Smooth muscle cell of the coronary artery (primary cell): ENCODE measurements around the gene P4HTM. TPM values are rescaled to one million over a fixed set of nuclear protein-coding genes. Genes with fewer than 3 reads are reported as not detected.

Experiments used
- total RNA-seq: library from RNA; depleted of rRNA; stranded (reverse); fragments of >200 nt; gene quantifications from 2 replicates; pipeline ENCODE4 v1.2.3, GENCODE V29; 2014; ENCODE audit warnings: low replicate concordance

The P4HTM gene
- 23.9 and 31.9 TPM in 2 replicates for total RNA-seq

DNA sequence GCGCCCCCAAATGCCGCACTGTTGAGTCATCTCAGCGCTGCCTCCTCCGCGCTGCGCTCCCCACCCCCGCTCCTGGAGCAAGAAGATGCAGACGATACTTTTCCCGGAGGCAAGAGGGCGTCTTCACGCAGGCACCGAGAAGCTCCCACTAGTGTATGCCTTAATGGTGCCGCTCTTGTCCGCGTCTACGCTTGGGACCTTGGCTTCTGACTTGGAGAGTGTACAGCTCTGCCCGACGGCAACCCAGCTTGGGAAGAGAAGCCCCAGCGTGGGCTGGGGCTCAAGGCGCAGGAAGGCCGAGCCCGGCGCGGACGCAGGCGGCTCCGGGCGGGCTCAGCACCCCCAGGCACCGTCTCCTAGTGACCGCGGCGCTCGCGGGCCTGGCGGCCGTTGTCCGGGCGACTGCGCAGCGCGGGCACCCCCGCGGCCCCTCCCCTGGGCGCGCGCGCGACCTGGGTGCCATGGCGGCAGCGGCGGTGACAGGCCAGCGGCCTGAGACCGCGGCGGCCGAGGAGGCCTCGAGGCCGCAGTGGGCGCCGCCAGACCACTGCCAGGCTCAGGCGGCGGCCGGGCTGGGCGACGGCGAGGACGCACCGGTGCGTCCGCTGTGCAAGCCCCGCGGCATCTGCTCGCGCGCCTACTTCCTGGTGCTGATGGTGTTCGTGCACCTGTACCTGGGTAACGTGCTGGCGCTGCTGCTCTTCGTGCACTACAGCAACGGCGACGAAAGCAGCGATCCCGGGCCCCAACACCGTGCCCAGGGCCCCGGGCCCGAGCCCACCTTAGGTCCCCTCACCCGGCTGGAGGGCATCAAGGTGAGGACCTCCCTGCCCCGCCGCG is at the start of gene P4HTM:
Gene P4HTM, plus strand, starts transcription at position 446 of the 840 bp plus-strand sequence. Its CDS starts 16 bp downstream, at position 462.

GRCh38 chr3:49007068-49007770 is 17.2 kb downstream of the P4HTM start, which contains the start of gene WDR6:
TSS of gene WDR6 (plus strand) at chr3:49007391. CDS start at chr3:49007432, 41 bp downstream.

DNA sequence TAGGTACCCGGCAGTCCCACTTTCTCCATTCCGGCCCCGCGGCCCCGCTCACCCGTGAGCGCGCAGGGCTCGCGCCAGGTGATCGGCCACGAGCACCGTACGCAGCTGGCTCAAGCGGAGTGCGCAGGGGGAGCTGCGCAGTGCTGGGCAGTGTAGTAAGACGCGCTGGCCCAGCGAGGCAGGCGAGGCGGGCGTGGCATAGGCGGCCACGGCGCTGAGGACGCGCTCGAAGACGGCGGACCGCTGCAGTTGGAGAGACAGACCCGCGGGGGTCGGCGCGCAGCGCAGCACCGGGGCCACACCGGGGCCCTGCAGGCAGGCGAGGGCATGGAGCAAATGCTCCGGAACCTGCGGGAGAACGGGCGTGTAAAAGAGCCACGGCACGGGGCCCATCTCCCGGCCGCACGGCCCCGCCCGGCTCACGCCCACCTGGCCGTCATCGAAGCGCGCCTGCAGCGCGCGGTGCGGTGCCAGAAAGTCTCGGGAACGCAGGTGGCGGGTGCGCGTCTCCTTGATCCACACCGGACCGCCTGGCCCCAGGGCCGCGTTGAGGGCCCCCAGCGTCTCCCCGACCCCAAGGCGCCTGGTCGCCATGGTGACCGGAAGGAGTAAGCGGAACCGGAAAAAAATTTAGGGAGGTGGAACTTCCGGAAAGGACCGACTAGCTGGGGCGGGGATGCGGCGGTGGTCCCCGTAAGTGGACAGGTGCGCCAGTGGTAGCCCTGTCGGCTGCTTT is 28.1 kb downstream of the P4HTM start, which contains the start of gene DALRD3:
Gene DALRD3, minus strand, starts transcription at position 610 of the 736 bp plus-strand sequence. Its CDS starts 16 bp downstream, at position 594.

DNA sequence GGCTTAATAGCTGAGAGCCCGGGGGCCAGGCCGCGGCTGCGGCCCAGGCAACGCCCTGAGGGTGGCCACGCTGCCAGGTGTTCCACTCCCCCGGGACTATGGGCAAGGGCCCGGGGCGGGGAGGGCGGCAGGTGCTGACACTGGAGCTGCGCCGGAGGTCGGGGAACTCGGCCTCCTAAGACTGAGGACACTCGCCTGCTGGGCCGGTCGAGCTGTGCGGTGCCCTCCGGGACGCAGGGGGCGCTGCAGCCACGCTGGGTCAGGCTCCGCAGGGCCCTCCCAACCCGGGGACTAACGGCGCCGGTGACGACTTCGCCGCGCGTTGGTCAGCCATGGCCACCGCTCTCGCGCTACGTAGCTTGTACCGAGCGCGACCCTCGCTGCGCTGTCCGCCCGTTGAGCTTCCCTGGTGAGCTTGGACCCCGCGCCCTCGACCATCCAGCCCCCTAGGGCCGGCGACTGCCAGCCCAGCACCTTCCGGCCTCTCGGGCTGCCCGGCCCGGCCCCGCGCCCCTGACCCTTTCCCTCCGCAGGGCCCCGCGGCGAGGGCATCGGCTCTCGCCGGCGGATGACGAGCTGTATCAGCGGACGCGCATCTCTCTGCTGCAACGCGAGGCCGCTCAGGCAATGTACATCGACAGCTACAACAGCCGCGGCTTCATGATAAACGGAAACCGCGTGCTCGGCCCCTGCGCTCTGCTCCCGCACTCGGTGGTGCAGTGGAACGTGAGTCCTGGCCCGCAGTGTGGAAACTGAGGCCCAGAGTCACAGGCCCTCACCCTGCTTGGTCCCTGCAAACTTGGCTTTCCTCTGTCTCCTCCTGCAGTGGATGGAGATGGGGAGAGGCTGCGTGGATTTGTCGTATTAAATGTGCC is 32.0 kb downstream of the P4HTM start, which contains the start of gene NDUFAF3:
Gene NDUFAF3, plus strand, starts transcription at position 309 of the 875 bp plus-strand sequence. Its CDS starts 24 bp downstream, at position 333.

DNA sequence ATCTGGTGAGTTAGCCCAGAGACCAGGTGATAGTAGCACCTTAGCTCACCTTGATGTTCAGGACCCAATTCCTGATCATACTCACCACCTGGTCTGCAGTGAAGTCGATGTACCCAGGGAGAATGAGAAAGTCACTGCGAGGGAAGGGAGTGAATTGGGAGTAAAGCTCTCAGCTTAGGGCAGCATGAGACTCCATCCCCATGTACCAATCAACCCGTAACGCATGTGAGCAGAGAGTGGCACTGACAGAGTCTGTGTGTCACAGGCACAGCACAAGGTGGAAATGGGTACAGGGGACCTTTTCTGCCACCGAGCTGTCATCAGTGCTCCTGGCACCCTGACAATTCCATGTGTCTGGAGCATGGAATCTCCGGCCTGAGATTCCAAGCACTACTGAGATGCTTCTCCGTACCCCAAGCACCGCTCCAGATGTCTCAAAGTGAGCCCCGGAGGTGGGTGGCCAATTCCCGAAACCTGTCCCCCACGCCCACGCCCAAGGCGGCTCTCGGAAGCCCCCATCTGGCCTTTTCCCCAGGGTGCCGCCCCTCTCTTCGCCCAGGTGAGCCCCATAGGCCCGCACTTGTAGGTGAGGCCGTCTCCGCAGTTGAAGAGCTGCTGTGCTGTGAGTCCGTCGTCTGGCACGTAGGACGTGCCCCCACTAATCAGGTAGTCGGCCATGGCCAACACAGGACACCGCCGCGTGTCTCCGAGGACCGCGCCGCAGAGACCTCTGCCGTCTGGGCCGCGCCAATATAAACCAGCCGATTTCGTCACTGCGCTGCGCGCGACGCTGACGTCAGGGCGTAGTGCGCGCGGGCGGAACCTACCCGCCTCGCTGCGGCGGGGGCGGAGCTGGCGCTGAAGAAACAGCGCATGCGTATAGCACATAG is 38.9 kb downstream of the P4HTM start, which contains the start of gene IMPDH2:
Gene IMPDH2, minus strand, starts transcription at position 726 of the 890 bp plus-strand sequence. Its CDS starts 48 bp downstream, at position 678.

Other genes with a start within 250 kb of the P4HTM start
- 23.3 and 24.5 TPM in 2 replicates for gene PRKAR2A, start 142.4 kb upstream of the P4HTM start, total RNA-seq
- gene SLC25A20, start 91.4 kb upstream of the P4HTM start, total RNA-seq, result 26.5 and 26.8 TPM in 2 replicates
- gene ARIH2, start 71.4 kb upstream of the P4HTM start, total RNA-seq, result 60.4 and 83.5 TPM in 2 replicates
- gene WDR6, start 17.1 kb downstream of the P4HTM start, total RNA-seq, result 72.6 and 112 TPM in 2 replicates
- 43.7 and 57.4 TPM in 2 replicates for gene DALRD3, start 28.3 kb downstream of the P4HTM start, total RNA-seq
- gene NDUFAF3, start 31.9 kb downstream of the P4HTM start, total RNA-seq, result 84.1 and 92.2 TPM in 2 replicates
- 433 and 547 TPM in 2 replicates for gene IMPDH2, start 39.2 kb downstream of the P4HTM start, total RNA-seq
- gene QRICH1, start 103.8 kb downstream of the P4HTM start, total RNA-seq, result 46.3 and 51.3 TPM in 2 replicates
- gene QARS1, start 114.5 kb downstream of the P4HTM start, total RNA-seq, result 299 and 321 TPM in 2 replicates
- 34.7 and 77.0 TPM in 2 replicates for gene USP19, start 130.6 kb downstream of the P4HTM start, total RNA-seq
- gene LAMB2, start 142.8 kb downstream of the P4HTM start, total RNA-seq, result 460 and 630 TPM in 2 replicates
- gene CCDC71, start 176.1 kb downstream of the P4HTM start, total RNA-seq, result 13.8 and 19.6 TPM in 2 replicates
- 24.7 and 26.5 TPM in 2 replicates for gene KLHDC8B, start 181.4 kb downstream of the P4HTM start, total RNA-seq